GM23338 (cell line): ENCODE measurements around the gene JAKMIP3. TPM values are rescaled to one million over a fixed set of nuclear protein-coding genes. Genes with fewer than 3 reads are reported as not detected.

Source experiments
- CREB1 ChIP-seq: fragments of 250-450 bp; sonication (Bioruptor Pico); IDR thresholded peaks from 2 replicates; pipeline ENCODE4 v1.5.0; 2020; ENCODE audit warnings: low read depth, mild to moderate bottlenecking, moderate library complexity
- CTCF ChIP-seq, 2 experiments: fragments of 200-600 bp in 1 of 2; sonication (generic) in 1 of 2; conservative IDR thresholded peaks; 2 replicates each; pipeline versions ENCODE4 v1.5.1 to v1.6.1; 2016 to 2017; ENCODE audit warnings: antibody characterized with exemption in 2 of 2, low read depth in 2 of 2, mild to moderate bottlenecking in 2 of 2, moderate library complexity in 1 of 2
- EZH2 ChIP-seq: fragments of 200-600 bp; sonication (generic); IDR thresholded peaks from one replicate; pipeline ENCODE4 v1.8.0; 2017; ENCODE audit warnings: antibody characterized with exemption, mild to moderate bottlenecking, low read depth; ENCODE audit not compliant: unreplicated experiment
- EZH2phosphoT487 ChIP-seq: fragments of 200-600 bp; sonication (generic); IDR thresholded peaks from one replicate; pipeline ENCODE4 v1.8.1; 2018; ENCODE audit warnings: antibody characterized with exemption; ENCODE audit not compliant: unreplicated experiment
- JUNB ChIP-seq: IDR thresholded peaks from one replicate; pipeline ENCODE4 v1.6.1; 2016; ENCODE audit warnings: antibody characterized with exemption; ENCODE audit not compliant: unreplicated experiment
- POLR2AphosphoS5 ChIP-seq: IDR thresholded peaks from 2 replicates; pipeline ENCODE4 v1.6.1; 2016; ENCODE audit warnings: antibody characterized with exemption, low read depth
- STAT1 ChIP-seq: IDR thresholded peaks from one replicate; pipeline ENCODE4 v1.6.1; 2016; ENCODE audit warnings: antibody characterized with exemption; ENCODE audit not compliant: unreplicated experiment
- ZNF114 ChIP-seq: fragments of 250-450 bp; sonication (Bioruptor Pico); IDR thresholded peaks from 2 replicates; pipeline ENCODE4 v1.5.0; 2020; ENCODE audit warnings: mild to moderate bottlenecking, moderate library complexity
- ZNF331 ChIP-seq: fragments of 250-450 bp; sonication (Bioruptor Pico); IDR thresholded peaks from 2 replicates; pipeline ENCODE4 v1.5.0; 2020; ENCODE audit warnings: low read depth, mild to moderate bottlenecking, moderate library complexity
- ZNF462 ChIP-seq: fragments of 250-450 bp; sonication (Bioruptor Pico); IDR thresholded peaks from 2 replicates; pipeline ENCODE4 v1.5.0; 2020; ENCODE audit warnings: mild to moderate bottlenecking, moderate library complexity
- polyA plus RNA-seq: library from polyadenylated mRNA; unstranded; fragments of >200 nt; fragmentation: Nextera tagmentation; extraction: Ambion mirVana; gene quantifications from 2 replicates; pipeline ENCODE4 v1.2.1, GENCODE V29; 2016
- total RNA-seq: library from RNA; depleted of rRNA; stranded (reverse); fragments of >200 nt; shearing (Covaris generic); gene quantifications from 2 replicates; pipeline ENCODE4 v1.2.3, GENCODE V29; 2014
- TF ChIP-seq, protein P1 (sequence below): IDR thresholded peaks from 2 replicates; pipeline ENCODE4 v1.6.1; 2016; ENCODE audit warnings: antibody characterized with exemption

JAKMIP3 gene
- total and polyA plus RNA-seq, 2 experiments from 2014 or later, result 0.87 to 1.2 TPM

DNA sequence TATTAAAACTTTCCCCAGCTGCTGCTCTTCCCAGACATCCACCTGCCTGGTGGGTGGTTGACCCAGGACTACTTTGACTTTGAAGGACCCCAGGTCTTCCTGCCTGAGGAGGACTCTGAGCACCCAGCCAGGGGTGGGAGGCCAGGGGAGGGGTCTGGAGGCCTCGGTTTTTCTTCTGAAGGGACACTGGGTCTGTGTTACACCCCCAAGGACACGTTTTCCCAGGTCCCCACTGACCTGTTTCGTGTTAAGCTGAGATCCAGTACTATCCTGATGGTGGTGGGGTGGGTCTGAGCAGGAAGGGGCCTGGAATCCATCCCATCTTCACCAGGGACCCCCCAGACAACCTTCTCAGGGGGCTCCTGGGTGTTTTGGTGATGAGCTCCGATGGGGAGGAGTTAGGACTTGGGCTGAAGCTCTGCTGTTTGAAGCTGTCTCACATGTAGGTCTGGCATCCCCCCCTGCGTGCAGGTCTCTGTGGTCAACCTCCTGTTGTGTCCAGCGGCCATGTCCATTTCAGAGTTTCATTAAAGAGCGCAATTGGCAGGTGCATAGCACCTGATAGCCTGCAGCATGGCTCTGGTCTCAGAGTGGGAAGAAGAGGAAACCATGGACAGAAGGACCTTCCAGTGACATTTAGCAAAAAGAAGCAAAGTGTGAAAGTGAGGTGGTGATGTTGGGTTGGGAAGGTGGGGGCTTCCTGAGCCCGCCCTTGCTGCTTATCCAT lies 3.5 kb downstream of the JAKMIP3 start (continued):
- TF ChIP-seq ZNF462 (no peak), JUNB (no peak), STAT1 (no peak), CTCF (conservative IDR thresholded peaks at IDR 0.05; ENCODE audit: low read depth in 2 of 2) (no peak), EZH2phosphoT487 (no peak), EZH2 (no peak), ZNF114 (CRISPR knock-in tag) (no peak), ZNF331 (CRISPR knock-in tag) (no peak), CREB1 (CRISPR knock-in tag) (no peak), POLR2AphosphoS5 (no peak)
- TF ChIP-seq, protein P1, sequence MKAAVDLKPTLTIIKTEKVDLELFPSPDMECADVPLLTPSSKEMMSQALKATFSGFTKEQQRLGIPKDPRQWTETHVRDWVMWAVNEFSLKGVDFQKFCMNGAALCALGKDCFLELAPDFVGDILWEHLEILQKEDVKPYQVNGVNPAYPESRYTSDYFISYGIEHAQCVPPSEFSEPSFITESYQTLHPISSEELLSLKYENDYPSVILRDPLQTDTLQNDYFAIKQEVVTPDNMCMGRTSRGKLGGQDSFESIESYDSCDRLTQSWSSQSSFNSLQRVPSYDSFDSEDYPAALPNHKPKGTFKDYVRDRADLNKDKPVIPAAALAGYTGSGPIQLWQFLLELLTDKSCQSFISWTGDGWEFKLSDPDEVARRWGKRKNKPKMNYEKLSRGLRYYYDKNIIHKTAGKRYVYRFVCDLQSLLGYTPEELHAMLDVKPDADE, result no peak
